ENCODE results near the gene HMCES.
"Not testable (repeated sequence)": the region's sequence is repeated elsewhere in the genome, so short reads cannot be mapped to it uniquely, and the experiment has no call there.

Gene HMCES

GRCh38 chr3:129327510-129327909 lies 48.8 kb downstream of the HMCES start:
- Histone ChIP-seq H3K4me3 (no peak overlapping the region), H3K27ac (no peak overlapping the region)
- no peak for DNase-seq (ENCODE audit: low spot score)
- no peak for TF ChIP-seq CTCF (IDR thresholded peaks at IDR 0.05)

GRCh38 chr3:129329858-129330257 lies 51.2 kb downstream of the HMCES start:
- TF ChIP-seq CTCF (IDR thresholded peaks at IDR 0.05) = no peak
- Histone ChIP-seq H3K27ac (no peak overlapping the region), H3K4me3 (no peak overlapping the region)
- no peak for DNase-seq (ENCODE audit: low spot score)

GRCh38 chr3:129330409-129330808 lies 51.7 kb downstream of the HMCES start:
- TF ChIP-seq CTCF (IDR thresholded peaks at IDR 0.05) = no peak
- DNase-seq (ENCODE audit: low spot score) = no peak
- no peak overlapping the region for H3K4me3 ChIP-seq
- no peak overlapping the region for H3K27ac ChIP-seq

GRCh38 chr3:129333891-129334290 lies 55.2 kb downstream of the HMCES start:
- DNase-seq (ENCODE audit: low spot score) = no peak
- Histone ChIP-seq H3K4me3 (no peak overlapping the region), H3K27ac (no peak overlapping the region)
- no peak for TF ChIP-seq CTCF (IDR thresholded peaks at IDR 0.05)

GRCh38 chr3:129336093-129336706 lies 57.5 kb downstream of the HMCES start:
- DNase-seq (ENCODE audit: low spot score) = no peak
- TF ChIP-seq CTCF (IDR thresholded peaks at IDR 0.05) = no peak
- no peak overlapping the region for H3K4me3 ChIP-seq
- no peak overlapping the region for H3K27ac ChIP-seq

- H3K27ac ChIP-seq; H3K4me3 ChIP-seq; DNase-seq (ENCODE audit: low spot score): not testable (repeated sequence)
Measured at GRCh38 chr3:129337719-129338118, 59.0 kb downstream of the HMCES start.

- H3K4me3 ChIP-seq; H3K27ac ChIP-seq; DNase-seq (ENCODE audit: low spot score): not testable (repeated sequence)
Measured at GRCh38 chr3:129339186-129339585, 60.5 kb downstream of the HMCES start.

GRCh38 chr3:129339833-129340232 lies 61.2 kb downstream of the HMCES start:
- H3K4me3 ChIP-seq; DNase-seq (ENCODE audit: low spot score): not testable (repeated sequence)

More at GRCh38 chr3:129339833-129340232, 61.2 kb downstream of the HMCES start:
- H3K27ac ChIP-seq = not testable (repeated sequence)

Data from coronary artery (tissue), 2 donors.